Erythroblast (primary cell): ENCODE results near the gene CHD5.

Experiments
- GATA1 ChIP-seq: IDR thresholded peaks from 2 replicates; pipeline ENCODE4 v1.6.1; 2011; ENCODE audit warnings: low read depth, mild to moderate bottlenecking, control low read depth, low read length, moderate library complexity
- POLR2A ChIP-seq: IDR thresholded peaks from 2 replicates; pipeline ENCODE4 v1.6.1; 2011; ENCODE audit warnings: mild to moderate bottlenecking, low read length

DNA sequence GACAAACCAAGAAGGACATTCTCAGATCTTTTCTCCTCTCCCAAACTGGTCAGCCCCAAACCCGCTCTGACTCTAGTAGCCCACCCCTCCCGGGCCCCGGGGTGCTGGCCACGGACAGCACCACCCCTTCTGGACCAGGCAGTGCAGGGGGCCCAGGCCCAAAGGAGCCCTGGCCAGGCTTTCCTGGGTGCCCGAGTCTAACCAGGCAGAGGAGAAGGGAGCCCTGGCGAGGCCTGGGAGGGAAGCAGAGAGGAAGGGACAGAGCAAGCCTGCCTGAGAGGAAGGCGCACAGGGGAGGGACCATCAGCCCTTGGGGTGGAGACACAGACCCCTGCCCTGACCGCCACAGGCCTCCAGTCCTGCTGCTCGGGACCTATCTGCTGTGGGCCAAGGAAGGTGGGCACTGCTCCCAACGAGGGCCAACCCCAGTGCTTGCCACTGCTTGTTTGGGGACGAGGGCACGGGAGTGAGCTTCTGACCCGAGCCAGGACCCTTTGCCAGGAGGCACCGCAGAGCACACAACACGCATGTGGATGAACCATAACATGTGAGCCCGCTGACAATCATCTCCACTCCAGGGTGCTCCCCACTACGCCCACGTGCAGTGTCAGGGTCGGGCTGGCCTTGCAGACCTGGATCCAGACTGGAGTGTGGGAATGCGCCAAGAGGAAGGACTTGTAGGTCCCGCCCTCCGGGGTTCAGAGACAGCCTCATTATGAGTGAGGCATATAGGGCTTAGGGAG lies 76.8 kb downstream of the CHD5 start:
- TF ChIP-seq POLR2A (no peak), GATA1 (no peak)
